AG09319 (cell line): Measurements from ENCODE around the gene ZNF385D.

Experiments used
- DNase-seq: peaks from one replicate; pipeline ENCODE4 v3.0.0-alpha.2; 2010; ENCODE audit warnings: low read depth; ENCODE audit errors: extremely low read depth
- TF ChIP-seq, protein P1 (sequence below): IDR thresholded peaks from 2 replicates; pipeline ENCODE4 v1.5.1; 2011; ENCODE audit warnings: low read depth, mild to moderate bottlenecking, inconsistent platforms, low read length, moderate library complexity

ZNF385D gene

DNA sequence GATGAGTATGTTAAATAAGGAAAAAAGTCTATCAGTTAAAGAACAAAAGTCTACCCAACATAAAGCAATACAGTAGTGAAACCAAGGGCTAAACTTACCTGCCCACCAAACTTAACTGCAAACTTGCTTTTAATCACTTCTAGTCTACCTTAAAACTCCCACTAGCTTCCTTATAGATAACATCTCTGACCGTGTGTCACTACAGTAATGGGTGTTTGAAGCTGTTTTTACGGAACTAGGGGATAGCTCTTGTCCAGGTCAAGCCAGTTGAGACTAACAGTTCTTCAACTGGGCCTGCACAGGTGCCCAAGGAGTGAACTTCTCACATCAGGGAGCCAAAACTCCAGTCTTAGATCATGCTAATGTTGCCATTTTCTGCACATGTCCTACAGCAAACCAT is 132.3 kb downstream of the ZNF385D start:
- TF ChIP-seq, protein P1, sequence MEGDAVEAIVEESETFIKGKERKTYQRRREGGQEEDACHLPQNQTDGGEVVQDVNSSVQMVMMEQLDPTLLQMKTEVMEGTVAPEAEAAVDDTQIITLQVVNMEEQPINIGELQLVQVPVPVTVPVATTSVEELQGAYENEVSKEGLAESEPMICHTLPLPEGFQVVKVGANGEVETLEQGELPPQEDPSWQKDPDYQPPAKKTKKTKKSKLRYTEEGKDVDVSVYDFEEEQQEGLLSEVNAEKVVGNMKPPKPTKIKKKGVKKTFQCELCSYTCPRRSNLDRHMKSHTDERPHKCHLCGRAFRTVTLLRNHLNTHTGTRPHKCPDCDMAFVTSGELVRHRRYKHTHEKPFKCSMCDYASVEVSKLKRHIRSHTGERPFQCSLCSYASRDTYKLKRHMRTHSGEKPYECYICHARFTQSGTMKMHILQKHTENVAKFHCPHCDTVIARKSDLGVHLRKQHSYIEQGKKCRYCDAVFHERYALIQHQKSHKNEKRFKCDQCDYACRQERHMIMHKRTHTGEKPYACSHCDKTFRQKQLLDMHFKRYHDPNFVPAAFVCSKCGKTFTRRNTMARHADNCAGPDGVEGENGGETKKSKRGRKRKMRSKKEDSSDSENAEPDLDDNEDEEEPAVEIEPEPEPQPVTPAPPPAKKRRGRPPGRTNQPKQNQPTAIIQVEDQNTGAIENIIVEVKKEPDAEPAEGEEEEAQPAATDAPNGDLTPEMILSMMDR, result no peak
- DNase-seq, result no peak

DNA sequence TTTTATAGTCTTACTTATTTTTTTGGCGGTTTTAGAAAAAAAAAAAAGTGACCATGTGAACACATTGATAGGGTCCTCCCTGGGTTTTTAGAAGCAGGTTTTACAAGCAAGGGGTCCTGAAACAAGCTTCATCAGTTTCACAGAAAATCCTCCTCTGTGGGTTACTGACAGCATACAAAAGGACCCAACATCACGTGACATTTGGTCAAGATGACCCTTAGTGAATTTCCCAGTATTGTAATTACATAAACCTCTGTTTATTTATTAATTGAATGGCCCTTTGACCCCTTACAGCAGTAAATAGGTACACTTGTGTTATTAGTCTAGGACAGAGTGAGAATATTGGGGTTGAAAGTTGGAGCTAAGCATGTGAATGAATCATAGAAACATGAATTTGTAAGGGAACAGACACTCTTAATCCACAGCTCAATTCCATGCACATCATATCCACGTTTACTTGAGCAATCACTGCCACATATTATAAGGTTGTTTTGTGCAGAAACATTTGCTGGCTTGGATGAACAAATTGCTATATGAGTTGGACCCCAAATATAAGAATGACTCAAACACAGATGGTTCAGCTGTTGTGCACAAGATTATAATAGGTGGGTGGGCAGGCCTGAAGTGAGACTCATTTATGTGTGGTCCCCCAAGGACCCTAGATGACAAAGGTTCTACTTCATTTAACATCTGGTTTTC is 137.5 kb downstream of the ZNF385D start:
- TF ChIP-seq, protein P1, result no peak
- DNase-seq, result no peak

DNA sequence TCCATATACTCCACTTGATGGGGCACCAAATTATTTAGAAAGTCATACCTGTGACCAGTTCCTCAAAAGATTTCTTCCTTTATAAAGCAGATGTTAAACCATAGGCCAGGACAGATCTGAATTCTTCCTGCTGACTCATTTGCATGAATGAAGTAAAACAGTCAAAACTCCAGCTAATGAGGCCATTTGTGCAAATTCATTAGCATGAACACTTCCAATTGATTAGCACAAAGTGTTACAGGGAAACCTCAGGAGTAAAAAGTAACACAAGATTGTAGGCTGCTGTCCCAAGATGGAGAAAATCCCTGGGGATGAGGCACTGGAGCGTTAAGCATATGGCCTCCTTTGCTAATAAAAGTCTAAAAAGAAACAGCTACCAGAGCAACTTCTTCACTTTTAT is 149.8 kb downstream of the ZNF385D start:
- DNase-seq, result no peak
- TF ChIP-seq, protein P1, result no peak

DNA sequence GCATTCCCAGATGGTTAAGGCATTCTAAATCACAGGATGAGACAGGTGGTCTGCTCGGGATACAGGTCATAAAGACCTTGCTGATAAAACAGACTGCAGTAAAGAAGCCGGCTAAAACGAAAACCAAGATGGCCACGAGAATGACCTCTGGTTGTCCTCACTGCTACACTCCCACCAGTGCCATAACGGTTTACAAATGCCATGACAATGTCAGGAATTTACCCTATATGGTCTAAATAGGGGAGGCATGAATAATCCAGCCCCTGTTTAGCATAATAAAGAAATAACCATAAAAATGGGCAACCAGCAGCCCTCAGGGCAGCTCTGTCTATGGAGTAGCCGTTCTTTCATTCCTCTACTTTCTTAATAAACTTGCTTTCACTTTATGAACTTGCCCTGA is 151.1 kb downstream of the ZNF385D start:
- DNase-seq, result no peak
- TF ChIP-seq, protein P1, result no peak

DNA sequence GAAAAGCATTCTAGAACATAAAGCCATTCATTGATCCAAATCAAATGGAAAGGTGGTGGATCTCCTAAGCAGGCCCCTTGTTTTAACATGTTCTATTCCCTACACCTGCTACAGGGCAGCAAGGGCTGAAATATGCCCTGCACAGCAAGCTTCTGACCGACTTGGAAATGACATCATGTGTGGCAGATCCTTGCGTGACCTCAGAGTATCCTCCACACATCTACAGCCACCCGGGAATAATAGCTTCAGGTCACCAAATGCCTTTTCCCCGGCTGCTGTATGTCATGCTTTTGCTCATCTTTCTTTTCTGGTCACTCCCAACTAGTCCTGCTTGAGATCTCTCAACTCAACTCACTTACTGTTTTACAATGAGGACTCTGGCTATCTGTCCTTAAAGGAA is 158.2 kb downstream of the ZNF385D start:
- DNase-seq, result no peak

DNA sequence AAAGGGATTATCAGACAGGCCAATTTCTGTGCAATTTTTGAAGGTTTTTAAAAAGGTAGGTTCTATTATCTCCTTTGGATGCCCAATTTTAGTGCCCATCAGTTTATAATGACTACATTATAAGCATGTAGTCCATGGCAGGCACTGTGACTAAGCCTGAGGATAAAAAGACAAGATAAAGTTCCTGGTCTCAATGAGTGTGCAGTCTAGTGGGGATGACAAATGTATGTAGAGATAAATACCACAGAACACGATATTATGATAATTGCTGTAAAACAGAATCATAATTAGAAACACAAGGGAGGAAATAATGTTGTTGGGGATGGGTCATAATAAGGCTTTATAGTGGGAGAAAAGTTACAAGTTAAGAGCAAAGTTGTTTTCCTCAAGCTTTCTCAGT is 163.1 kb downstream of the ZNF385D start:
- TF ChIP-seq, protein P1, result no peak
- no peak for DNase-seq

More for the DNA sequence above, 158.2 kb downstream of the ZNF385D start:
- TF ChIP-seq, protein P1, result no peak

DNA sequence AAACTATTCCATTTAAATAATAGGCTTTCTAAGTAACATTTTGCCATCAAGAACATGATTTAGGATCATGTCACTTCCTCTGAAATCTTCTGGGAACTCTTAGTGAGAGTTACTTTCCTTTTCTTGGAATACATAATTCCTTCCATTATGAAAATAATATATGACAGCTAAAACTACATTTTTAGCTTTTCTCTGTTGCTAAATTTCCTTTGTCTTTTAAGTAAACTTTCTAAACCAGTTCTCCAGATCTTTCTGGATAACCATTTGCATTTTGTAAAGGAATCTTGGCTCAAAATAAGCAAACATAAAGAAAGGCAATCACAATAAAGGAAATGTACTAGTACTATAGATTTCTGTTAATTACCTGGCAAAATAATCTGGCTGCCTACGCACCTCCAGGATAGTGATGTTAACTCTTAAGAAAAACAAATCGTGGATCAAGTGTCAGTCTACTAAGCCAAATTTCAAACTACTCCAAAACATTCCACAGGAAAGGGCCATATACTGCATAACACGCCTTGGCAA is 165.7 kb downstream of the ZNF385D start:
- DNase-seq, result no peak
- TF ChIP-seq, protein P1, result no peak
